Panc1 (cell line): Measurements from ENCODE around the gene RARB. TPM values are rescaled to one million over a fixed set of nuclear protein-coding genes. Genes with fewer than 3 reads are reported as not detected.

Source experiments
- ATAC-seq: fragments of 200-7000 bp; cut with Tn5 transposase; 2 replicates; pipeline ENCODE4 v1.9.1; 2020; ENCODE audit warnings: mild to moderate bottlenecking, moderate library complexity
- BruUV-seq: library from RNA; stranded (reverse); fragments of 400-500 nt; replicated peaks from 2 replicates; lab custom pipeline; 2021; lab: Mats Ljungman, UMichigan
- CTCF ChIA-PET: fragments of 300-600 bp; sonication (Branson Sonifier 250); formaldehyde crosslinking; loops from one replicate; lab custom pipeline; 2022; ENCODE audit warnings: antibody characterized with exemption; lab: Charles Lee
- POLR2A ChIA-PET: fragments of 300-600 bp; sonication (Branson Sonifier 250); formaldehyde crosslinking; loops from one replicate; lab custom pipeline; 2022; ENCODE audit warnings: antibody characterized with exemption; lab: Charles Lee
- DNase-seq: peaks from one replicate; pipeline ENCODE4 v3.0.0-alpha.2; 2010; ENCODE audit warnings: low read depth, low spot score
- H3K27ac ChIP-seq: 2 replicates; pipeline ENCODE4 v1.5.1; 2011; ENCODE audit warnings: mild to moderate bottlenecking, low read length, inconsistent platforms
- H3K27me3 ChIP-seq: fragments of 200-500 bp; sonication (Bioruptor generic); 2 replicates; pipeline ENCODE4 v1.6.0; 2014; ENCODE audit warnings: low read length, inconsistent platforms; ENCODE audit not compliant: control insufficient read depth, insufficient read depth
- H3K36me3 ChIP-seq: fragments of 200-500 bp; sonication (Bioruptor generic); 2 replicates; pipeline ENCODE4 v1.5.1; 2014; ENCODE audit warnings: inconsistent platforms, mild to moderate bottlenecking, low read length, moderate library complexity; ENCODE audit not compliant: control insufficient read depth, insufficient read depth
- H3K4me1 ChIP-seq: 2 replicates; pipeline ENCODE4 v1.5.1; 2011; ENCODE audit warnings: inconsistent platforms, mild to moderate bottlenecking, low read length, moderate library complexity; ENCODE audit not compliant: control insufficient read depth, insufficient read depth
- H3K4me3 ChIP-seq, 2 experiments: 2 replicates each; pipeline ENCODE4 v1.5.1; 2011 to 2012; ENCODE audit warnings: low read depth in 2 of 2, low read length in 2 of 2, mild to moderate bottlenecking in 2 of 2, inconsistent platforms in 1 of 2, moderate library complexity in 1 of 2
- H3K9me3 ChIP-seq: fragments of 200-500 bp; sonication (Bioruptor generic); 2 replicates; pipeline ENCODE4 v1.5.1; 2014; ENCODE audit warnings: low read depth, mild to moderate bottlenecking, inconsistent platforms, low read length, moderate library complexity; ENCODE audit not compliant: control insufficient read depth, insufficient read depth
- POLR2AphosphoS5 ChIP-seq: IDR thresholded peaks from 2 replicates; pipeline ENCODE4 v1.6.1; 2012; ENCODE audit warnings: mild to moderate bottlenecking, low read depth, low read length, moderate library complexity
- SIN3A ChIP-seq: IDR thresholded peaks from 2 replicates; pipeline ENCODE4 v1.6.1; 2012; ENCODE audit warnings: low read depth, mild to moderate bottlenecking, low read length, moderate library complexity, borderline replicate concordance; ENCODE audit not compliant: insufficient read depth
- TCF7L2 ChIP-seq: IDR thresholded peaks from 2 replicates; pipeline ENCODE4 v1.6.1; 2011; ENCODE audit warnings: mild to moderate bottlenecking, low read depth, low read length, inconsistent platforms
- in situ Hi-C: cut with HindIII; loops from 2 replicates; pipeline ENCODE4 v1.10.0; 2016; ENCODE audit warnings: low sequenced_read_pairs, low pct_unique_long_range_greater_than_20kb
- intact Hi-C: fragments of 100-400 bp; cut with micrococcal nuclease; formaldehyde crosslinking; loops from one replicate; pipeline ENCODE4 v1.10.0; 2022; ENCODE audit not compliant: unreplicated experiment
- total RNA-seq: library from RNA; stranded (reverse); gene quantifications from one replicate; pipeline ENCODE4 v1.2.1, GENCODE V29; 2021; ENCODE audit not compliant: unreplicated experiment
- TF ChIP-seq, protein P1 (sequence below): fragments of 450-650 bp; IDR thresholded peaks from 2 replicates; pipeline ENCODE4 v1.5.1; 2017; ENCODE audit warnings: mild to moderate bottlenecking
- TF ChIP-seq, protein P2 (sequence below), 2 experiments: IDR thresholded peaks; 2 replicates each; pipeline ENCODE4 v1.6.1; 2011 to 2012; ENCODE audit warnings: low read depth in 2 of 2, control low read depth in 1 of 2, low read length in 1 of 2, mild to moderate bottlenecking in 1 of 2, moderate library complexity in 1 of 2; ENCODE audit not compliant: insufficient read depth in 1 of 2

RARB gene
- total RNA-seq, 1 experiment from 2014 or later = not detected

DNA sequence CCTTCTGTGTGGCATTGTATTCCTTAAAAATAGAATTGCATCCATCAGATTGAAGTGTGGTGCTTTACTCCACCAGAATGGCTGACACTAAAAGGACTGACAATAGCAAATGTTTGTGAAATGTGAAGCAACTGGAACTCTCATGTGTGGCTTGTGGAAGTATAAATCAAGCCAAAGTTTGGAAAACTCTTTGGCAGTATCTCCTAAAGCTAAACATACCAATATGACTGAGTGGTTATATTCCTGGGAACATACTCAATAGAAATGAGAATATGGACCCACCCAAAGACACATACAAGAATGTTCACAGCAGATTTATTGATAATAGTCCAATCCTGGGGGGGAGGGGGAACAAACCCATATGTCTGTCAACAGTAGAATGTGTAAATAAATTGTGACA lies 87.1 kb downstream of the RARB start:
- TF ChIP-seq TCF7L2 (no peak), SIN3A (no peak), POLR2AphosphoS5 (no peak)
- TF ChIP-seq, protein P1, sequence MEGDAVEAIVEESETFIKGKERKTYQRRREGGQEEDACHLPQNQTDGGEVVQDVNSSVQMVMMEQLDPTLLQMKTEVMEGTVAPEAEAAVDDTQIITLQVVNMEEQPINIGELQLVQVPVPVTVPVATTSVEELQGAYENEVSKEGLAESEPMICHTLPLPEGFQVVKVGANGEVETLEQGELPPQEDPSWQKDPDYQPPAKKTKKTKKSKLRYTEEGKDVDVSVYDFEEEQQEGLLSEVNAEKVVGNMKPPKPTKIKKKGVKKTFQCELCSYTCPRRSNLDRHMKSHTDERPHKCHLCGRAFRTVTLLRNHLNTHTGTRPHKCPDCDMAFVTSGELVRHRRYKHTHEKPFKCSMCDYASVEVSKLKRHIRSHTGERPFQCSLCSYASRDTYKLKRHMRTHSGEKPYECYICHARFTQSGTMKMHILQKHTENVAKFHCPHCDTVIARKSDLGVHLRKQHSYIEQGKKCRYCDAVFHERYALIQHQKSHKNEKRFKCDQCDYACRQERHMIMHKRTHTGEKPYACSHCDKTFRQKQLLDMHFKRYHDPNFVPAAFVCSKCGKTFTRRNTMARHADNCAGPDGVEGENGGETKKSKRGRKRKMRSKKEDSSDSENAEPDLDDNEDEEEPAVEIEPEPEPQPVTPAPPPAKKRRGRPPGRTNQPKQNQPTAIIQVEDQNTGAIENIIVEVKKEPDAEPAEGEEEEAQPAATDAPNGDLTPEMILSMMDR = no peak
- TF ChIP-seq, protein P2, sequence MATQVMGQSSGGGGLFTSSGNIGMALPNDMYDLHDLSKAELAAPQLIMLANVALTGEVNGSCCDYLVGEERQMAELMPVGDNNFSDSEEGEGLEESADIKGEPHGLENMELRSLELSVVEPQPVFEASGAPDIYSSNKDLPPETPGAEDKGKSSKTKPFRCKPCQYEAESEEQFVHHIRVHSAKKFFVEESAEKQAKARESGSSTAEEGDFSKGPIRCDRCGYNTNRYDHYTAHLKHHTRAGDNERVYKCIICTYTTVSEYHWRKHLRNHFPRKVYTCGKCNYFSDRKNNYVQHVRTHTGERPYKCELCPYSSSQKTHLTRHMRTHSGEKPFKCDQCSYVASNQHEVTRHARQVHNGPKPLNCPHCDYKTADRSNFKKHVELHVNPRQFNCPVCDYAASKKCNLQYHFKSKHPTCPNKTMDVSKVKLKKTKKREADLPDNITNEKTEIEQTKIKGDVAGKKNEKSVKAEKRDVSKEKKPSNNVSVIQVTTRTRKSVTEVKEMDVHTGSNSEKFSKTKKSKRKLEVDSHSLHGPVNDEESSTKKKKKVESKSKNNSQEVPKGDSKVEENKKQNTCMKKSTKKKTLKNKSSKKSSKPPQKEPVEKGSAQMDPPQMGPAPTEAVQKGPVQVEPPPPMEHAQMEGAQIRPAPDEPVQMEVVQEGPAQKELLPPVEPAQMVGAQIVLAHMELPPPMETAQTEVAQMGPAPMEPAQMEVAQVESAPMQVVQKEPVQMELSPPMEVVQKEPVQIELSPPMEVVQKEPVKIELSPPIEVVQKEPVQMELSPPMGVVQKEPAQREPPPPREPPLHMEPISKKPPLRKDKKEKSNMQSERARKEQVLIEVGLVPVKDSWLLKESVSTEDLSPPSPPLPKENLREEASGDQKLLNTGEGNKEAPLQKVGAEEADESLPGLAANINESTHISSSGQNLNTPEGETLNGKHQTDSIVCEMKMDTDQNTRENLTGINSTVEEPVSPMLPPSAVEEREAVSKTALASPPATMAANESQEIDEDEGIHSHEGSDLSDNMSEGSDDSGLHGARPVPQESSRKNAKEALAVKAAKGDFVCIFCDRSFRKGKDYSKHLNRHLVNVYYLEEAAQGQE (IDR thresholded peaks at IDR 0.05; ENCODE audit: insufficient read depth in 1 of 2, low read depth in 2 of 2, low read length in 1 of 2) = no peak
- Histone ChIP-seq H3K36me3 (no peaks in the 10 kb centered on the region), H3K9me3 (no peaks in the 10 kb centered on the region), H3K27me3 (no peaks in the 10 kb centered on the region), H3K4me1 (no peaks in the 10 kb centered on the region), H3K4me3 (no peak overlapping the region), H3K27ac (no peak overlapping the region)
- BruUV-seq = no TSS peak
- POLR2A ChIA-PET = no interaction called here
- ATAC-seq = no peak
- no peak for DNase-seq
- intact Hi-C loops (no loop called here), in situ Hi-C loops (no loop called here)
- CTCF ChIA-PET = no interaction called here

DNA sequence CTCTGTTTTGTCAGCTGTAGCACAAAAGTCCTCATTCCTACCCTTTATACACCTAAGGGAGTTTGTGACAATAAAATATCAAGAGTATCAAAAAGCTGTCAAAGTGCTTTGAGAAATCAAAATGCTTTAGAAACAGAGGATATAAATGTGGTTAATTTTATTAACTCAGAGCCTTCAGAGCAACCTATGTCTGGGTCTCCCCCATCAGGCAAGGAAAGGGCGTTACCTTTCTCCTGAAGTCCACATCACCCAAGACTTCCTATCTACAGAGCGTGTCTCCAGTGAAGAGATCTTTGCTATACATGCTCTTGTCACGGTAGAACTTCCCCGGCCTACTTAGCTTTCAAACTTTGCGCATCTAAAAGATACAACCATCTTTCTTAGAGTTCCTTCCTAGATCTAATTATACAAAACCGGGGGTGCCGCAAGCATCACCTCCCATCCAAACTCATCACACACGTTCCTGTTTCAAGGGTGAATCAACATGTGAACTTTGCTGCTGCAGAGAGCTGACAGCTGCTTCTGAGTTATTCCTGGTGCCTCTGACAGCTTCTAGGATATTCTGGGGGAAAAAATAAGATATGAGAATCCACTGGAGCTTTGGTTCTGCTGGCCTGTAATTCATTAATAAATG lies 93.0 kb downstream of the RARB start:
- H3K27ac ChIP-seq = no peak overlapping the region
- CTCF ChIA-PET = no interaction called here

More for the DNA sequence above, 93.0 kb downstream of the RARB start:
- no peaks in the 10 kb centered on the region for H3K27me3 ChIP-seq
- ATAC-seq (no peak), DNase-seq (no peak)
- no peaks in the 10 kb centered on the region for H3K4me1 ChIP-seq
- no peak overlapping the region for H3K4me3 ChIP-seq
- in situ Hi-C loops (no loop called here), intact Hi-C loops (no loop called here)
- POLR2A ChIA-PET = no interaction called here
- no peaks in the 10 kb centered on the region for H3K9me3 ChIP-seq
- no peaks in the 10 kb centered on the region for H3K36me3 ChIP-seq
- BruUV-seq = no TSS peak
- no peak for TF ChIP-seq TCF7L2
- TF ChIP-seq, protein P1 = no peak
- TF ChIP-seq SIN3A = no peak
